Common myeloid progenitor, CD34-positive (primary cell): ENCODE measurements around the gene CLN6.

Source experiments
- CTCF ChIA-PET: fragments of 350-600 bp; sonication (Branson Sonifier 250); formaldehyde crosslinking; loops from one replicate; lab custom pipeline; 2021; ENCODE audit warnings: antibody characterized with exemption; lab: Charles Lee
- POLR2A ChIA-PET: fragments of 350-600 bp; sonication (Branson Sonifier 250); formaldehyde crosslinking; loops from one replicate; lab custom pipeline; 2021; ENCODE audit warnings: antibody characterized with exemption; lab: Charles Lee
- DNase-seq, 3 donors: peaks; one replicate each; pipeline versions ENCODE4 v3.0.0 to v3.0.0-alpha.2; 2013
- H3K27ac ChIP-seq, 2 experiments: 1 replicate in 1 of 2; 2 replicates in 1 of 2; pipeline ENCODE4 v1.7.0; 2013; ENCODE audit warnings: inconsistent platforms in 2 of 2, low read length in 2 of 2, mild to moderate bottlenecking in 2 of 2, low read depth in 1 of 2, moderate library complexity in 1 of 2; ENCODE audit not compliant: severe bottlenecking in 2 of 2, insufficient read depth in 1 of 2, poor library complexity in 1 of 2
- H3K27me3 ChIP-seq, 5 experiments: replicated peaks in 2 of 5; 1 replicate in 3 of 5; 2 replicates in 2 of 5; pipeline versions ENCODE4 v1.6.1 to v1.7.0; 2013; ENCODE audit warnings: low read length in 4 of 5, mild to moderate bottlenecking in 2 of 5, moderate library complexity in 2 of 5, inconsistent platforms in 1 of 5; ENCODE audit not compliant: insufficient read depth in 5 of 5, control insufficient read depth in 4 of 5
- H3K36me3 ChIP-seq, 4 experiments: 1 replicate in 2 of 4; 2 replicates in 2 of 4; pipeline versions ENCODE4 v1.6.1 to v1.7.0; 2013; ENCODE audit warnings: low read length in 3 of 4, control low read depth in 1 of 4, mild to moderate bottlenecking in 1 of 4; ENCODE audit not compliant: control insufficient read depth in 4 of 4, insufficient read depth in 4 of 4
- H3K4me1 ChIP-seq, 4 experiments: 1 replicate in 3 of 4; 2 replicates in 1 of 4; pipeline versions ENCODE4 v1.6.1 to v1.7.1; 2013; ENCODE audit warnings: low read length in 3 of 4, mild to moderate bottlenecking in 3 of 4, control low read depth in 1 of 4, inconsistent platforms in 1 of 4, moderate library complexity in 1 of 4; ENCODE audit not compliant: control insufficient read depth in 4 of 4, insufficient read depth in 4 of 4; ENCODE audit errors: control extremely low read depth in 1 of 4
- H3K4me3 ChIP-seq, 7 experiments: 1 replicate in 4 of 7; 2 replicates in 3 of 7; pipeline versions ENCODE4 v1.5.1 to v1.7.0; 2013; ENCODE audit warnings: mild to moderate bottlenecking in 7 of 7, low read length in 6 of 7, moderate library complexity in 6 of 7, inconsistent platforms in 2 of 7, low read depth in 2 of 7, control low read depth in 1 of 7; ENCODE audit not compliant: insufficient read depth in 4 of 7, control insufficient read depth in 1 of 7; ENCODE audit errors: extremely low read depth in 1 of 7
- H3K9me3 ChIP-seq, 5 experiments: 1 replicate in 4 of 5; 2 replicates in 1 of 5; pipeline versions ENCODE4 v1.6.1 to v1.7.1; 2013; ENCODE audit warnings: low read length in 4 of 5, mild to moderate bottlenecking in 2 of 5, inconsistent platforms in 1 of 5, low read depth in 1 of 5, moderate library complexity in 1 of 5; ENCODE audit not compliant: control insufficient read depth in 4 of 5, insufficient read depth in 2 of 5; ENCODE audit errors: control extremely low read depth in 1 of 5
- WGBS: methylation state at CpG from one replicate; pipeline ENCODE4 v1.1.5; 2013; ENCODE audit not compliant: insufficient coverage; 5-methylcytosine and 5-hydroxymethylcytosine counted together

Gene CLN6

DNA sequence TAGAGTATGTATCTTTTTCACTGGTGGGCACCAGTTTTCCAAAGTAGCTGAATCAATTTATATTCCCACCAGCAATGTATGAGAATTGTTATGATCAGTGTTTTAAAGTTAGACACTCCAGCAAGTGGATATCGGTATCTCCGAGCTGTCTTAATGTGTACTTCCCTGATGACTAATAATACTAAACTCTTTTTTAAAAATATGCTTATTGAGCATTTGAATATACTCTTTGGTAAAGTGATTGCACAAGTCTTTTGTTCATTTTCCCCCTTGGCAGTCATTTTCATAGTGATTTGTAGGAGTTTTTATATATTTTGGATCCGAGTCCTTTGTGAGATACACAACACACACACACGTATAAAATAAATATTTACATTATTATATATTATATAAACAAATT lies 35.6 kb upstream of the CLN6 start:
- CTCF ChIA-PET, result interaction anchor here (0.6 to 1.6 kb wide), 5 partner anchors 12 to 883 kb away, joined by 3 to 5 read pairs (median 3); partner anchors contain the start of gene FEM1B
- Histone ChIP-seq H3K36me3 (no peaks in the 10 kb centered on the region), H3K27ac (no peak overlapping the region), H3K4me1 (no peaks in the 10 kb centered on the region), H3K4me3 (no peak overlapping the region), H3K27me3 (peaks cover 0 to 2% (median 0%) of the 10 kb centered on the region in 5 experiments), H3K9me3 (no peaks in the 10 kb centered on the region)
- DNase-seq, result no peak
- POLR2A ChIA-PET, result interaction anchor here (0.5 to 0.9 kb wide), 2 partner anchors 14 to 378 kb away, joined by 3 read pairs; no protein-coding TSS in a partner anchor
- no CpG with 5 or more reads among the region's 4 CpGs for WGBS

DNA sequence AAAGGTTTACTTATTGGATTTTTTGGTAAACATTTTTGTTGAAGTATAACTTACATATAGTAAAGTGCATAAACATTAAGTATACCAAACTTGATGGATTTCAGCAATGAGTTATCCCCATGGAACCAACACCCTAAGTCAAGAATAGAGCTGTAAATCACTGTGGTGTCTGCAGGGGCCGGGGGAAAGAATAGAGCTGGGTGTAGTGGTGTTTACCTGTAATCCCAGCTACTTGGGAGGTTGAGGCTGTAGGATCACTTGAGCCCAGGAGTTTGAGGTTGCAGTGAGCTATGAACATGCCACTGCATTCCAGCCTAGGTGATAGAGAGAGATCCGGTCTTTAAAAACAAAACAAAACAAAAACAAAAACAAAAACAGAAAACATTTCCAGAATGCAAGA lies 34.8 kb upstream of the CLN6 start:
- no peaks in the 10 kb centered on the region for H3K4me1 ChIP-seq
- no peaks in the 10 kb centered on the region for H3K36me3 ChIP-seq
- H3K27ac ChIP-seq, result no peak overlapping the region
- no peak overlapping the region for H3K4me3 ChIP-seq
- H3K27me3 ChIP-seq, result peaks cover 0 to 2% (median 0%) of the 10 kb centered on the region in 5 experiments
- WGBS, result 100% methylated on average over 1 of the region's 2 CpGs
- no peak for DNase-seq
- H3K9me3 ChIP-seq, result no peaks in the 10 kb centered on the region
- POLR2A ChIA-PET, result no interaction called here
- CTCF ChIA-PET, result interaction anchor here (0.9 to 1.6 kb wide), 3 partner anchors 9 to 11 kb away, joined by 3 read pairs; no protein-coding TSS in a partner anchor

DNA sequence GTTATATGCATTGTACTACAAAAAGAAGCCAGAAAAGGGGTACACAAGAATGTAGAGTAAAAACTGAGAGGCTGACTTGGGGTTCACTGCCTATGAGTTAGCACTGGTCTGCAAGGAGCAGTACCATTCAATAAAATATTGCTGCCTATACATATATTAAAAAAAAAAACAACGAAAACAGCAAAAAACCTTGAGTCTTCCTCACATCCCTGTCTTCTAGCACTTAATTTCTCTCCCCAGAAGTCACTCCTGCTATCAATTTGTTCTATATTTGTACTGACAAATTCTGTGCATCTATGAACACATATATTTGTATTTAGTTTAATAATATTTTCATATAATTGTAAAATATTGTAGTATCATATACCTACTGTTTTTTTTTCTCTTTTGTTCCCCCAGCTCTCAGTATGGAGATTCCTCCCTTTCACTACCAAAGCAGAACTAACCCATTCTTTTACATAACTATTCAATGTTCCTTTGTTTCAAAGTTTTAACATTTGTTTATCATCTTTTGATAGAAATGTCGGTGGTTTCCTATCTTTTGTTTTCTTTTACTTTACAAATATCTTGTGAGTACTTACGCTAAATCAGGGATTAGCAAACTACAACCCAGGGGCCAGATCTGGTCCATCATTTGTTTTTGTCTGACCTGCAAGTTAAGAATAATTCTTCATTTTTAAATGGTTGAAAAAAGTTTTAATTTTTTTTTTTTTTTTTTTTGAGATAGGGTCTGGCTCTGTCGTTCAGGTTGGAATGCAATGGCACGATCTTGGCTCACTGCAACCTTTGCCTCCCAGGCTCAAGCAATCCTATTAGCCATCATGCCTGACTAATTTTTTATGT lies 33.2 kb upstream of the CLN6 start:
- POLR2A ChIA-PET, result interaction anchor here (0.9 kb wide), 1 partner anchor 15 kb away, joined by 3 read pairs; the partner anchor contains the start of gene FEM1B
- H3K27me3 ChIP-seq, result peaks cover 0 to 2% (median 0%) of the 10 kb centered on the region in 5 experiments
- DNase-seq, result no peak
- no peak overlapping the region for H3K4me3 ChIP-seq
- CTCF ChIA-PET, result interaction anchor here (0.9 to 1.6 kb wide), 2 partner anchors 10 to 103 kb away, joined by 3 read pairs; no protein-coding TSS in a partner anchor
- H3K27ac ChIP-seq, result no peak overlapping the region
- no peaks in the 10 kb centered on the region for H3K4me1 ChIP-seq
- no peaks in the 10 kb centered on the region for H3K9me3 ChIP-seq
- H3K36me3 ChIP-seq, result no peaks in the 10 kb centered on the region
- 100% methylated on average over 1 of the region's 5 CpGs for WGBS

DNA sequence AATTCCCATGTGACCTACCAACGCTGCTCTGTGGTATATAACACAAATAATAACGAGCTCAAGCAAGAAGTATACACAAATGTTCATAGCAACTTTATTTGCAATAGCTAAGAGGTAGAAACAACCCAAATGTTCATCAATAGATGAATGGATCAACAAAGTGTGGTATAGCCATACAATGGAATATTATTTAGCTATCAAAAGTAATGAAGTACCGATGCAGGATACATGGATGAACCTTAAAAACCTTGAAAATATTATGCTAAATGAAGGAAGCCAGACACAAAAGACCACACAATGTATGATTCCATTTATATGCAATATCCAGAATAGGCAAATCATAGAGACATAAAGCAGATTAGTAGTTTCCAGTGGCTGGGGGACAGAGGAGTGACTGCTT lies 32.5 kb upstream of the CLN6 start:
- no peaks in the 10 kb centered on the region for H3K9me3 ChIP-seq
- ChIA-PET POLR2A (no interaction called here), CTCF (no interaction called here)
- H3K36me3 ChIP-seq, result no peaks in the 10 kb centered on the region
- DNase-seq, result no peak
- H3K27ac ChIP-seq, result no peak overlapping the region
- WGBS, result no CpG with 5 or more reads among the region's 3 CpGs
- H3K4me1 ChIP-seq, result peaks cover 0 to 6% (median 5%) of the 10 kb centered on the region in 4 experiments
- no peak overlapping the region for H3K4me3 ChIP-seq
- H3K27me3 ChIP-seq, result peaks cover 0 to 2% (median 0%) of the 10 kb centered on the region in 5 experiments

DNA sequence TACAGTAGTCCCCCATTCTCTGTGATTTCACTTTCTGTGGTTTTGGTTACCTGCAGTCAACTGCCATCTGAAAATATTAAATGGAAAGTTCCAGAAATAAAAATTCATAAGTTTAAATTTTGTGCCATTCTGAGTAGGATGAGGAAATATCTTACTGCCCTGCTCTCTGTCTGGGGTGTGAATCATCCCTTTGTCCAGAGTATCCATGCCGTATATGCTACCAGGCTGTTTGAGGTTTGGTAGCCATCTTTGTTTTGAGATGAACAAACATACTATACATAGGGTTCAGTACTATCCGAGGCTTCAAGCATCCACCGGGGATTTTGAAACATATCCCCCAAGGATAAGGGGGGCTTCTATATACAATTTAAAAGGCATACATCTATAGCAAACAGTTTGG lies 31.7 kb upstream of the CLN6 start:
- Histone ChIP-seq H3K4me1 (peaks cover 0 to 11% (median 10%) of the 10 kb centered on the region in 4 experiments), H3K4me3 (no peak overlapping the region), H3K27ac (no peak overlapping the region), H3K36me3 (no peaks in the 10 kb centered on the region), H3K9me3 (no peaks in the 10 kb centered on the region), H3K27me3 (peaks cover 0 to 2% (median 0%) of the 10 kb centered on the region in 5 experiments)
- CTCF ChIA-PET, result no interaction called here
- no CpG with 5 or more reads among the region's 3 CpGs for WGBS
- POLR2A ChIA-PET, result no interaction called here
- DNase-seq, result no peak

- Histone ChIP-seq H3K27me3 (peaks cover 0 to 2% (median 0%) of the 10 kb centered on the region in 5 experiments), H3K4me1 (peaks cover 0 to 11% (median 10%) of the 10 kb centered on the region in 4 experiments), H3K27ac (no peak overlapping the region), H3K36me3 (no peaks in the 10 kb centered on the region), H3K4me3 (no peak overlapping the region), H3K9me3 (no peaks in the 10 kb centered on the region)
- POLR2A ChIA-PET, result no interaction called here
- DNase-seq, result no peak
- WGBS, result 100% methylated on average over 2 of the region's 2 CpGs
- CTCF ChIA-PET, result interaction anchor here (1.1 to 1.2 kb wide), 2 partner anchors 22 to 47 kb away, joined by 3 read pairs; no protein-coding TSS in a partner anchor
These were observed 30.4 kb upstream of the CLN6 start for GRCh38 chr15:68259883-68260282.

- H3K4me1 ChIP-seq, result peaks cover 0 to 11% (median 10%) of the 10 kb centered on the region in 4 experiments
- H3K36me3 ChIP-seq, result no peaks in the 10 kb centered on the region
- peaks cover 0 to 2% (median 0%) of the 10 kb centered on the region in 5 experiments for H3K27me3 ChIP-seq
- WGBS, result 93% methylated on average over 2 of the region's 4 CpGs
- ChIA-PET POLR2A (no interaction called here), CTCF (interaction anchor here (1.2 kb wide), 1 partner anchor 48 kb away, joined by 3 read pairs; no protein-coding TSS in a partner anchor)
- H3K4me3 ChIP-seq, result no peak overlapping the region
- peak in 1 of 3 donors; percentile 13 for DNase-seq
- no peak overlapping the region for H3K27ac ChIP-seq
- H3K9me3 ChIP-seq, result no peaks in the 10 kb centered on the region
These were observed 29.2 kb upstream of the CLN6 start for GRCh38 chr15:68258692-68259091.
